Glutamatergic neuron (in vitro differentiated cells): ENCODE results near the gene TAX1BP1. TPM values are rescaled to one million over a fixed set of nuclear protein-coding genes. Genes with fewer than 3 reads are reported as not detected.

Experiments
- DNase-seq: peaks from one replicate; pipeline ENCODE4 v3.0.0; 2022
- H3K27ac Mint-ChIP-seq: one replicate; pipeline ENCODE4 v1.8.0; 2020; ENCODE audit warnings: mild to moderate bottlenecking, mixed read lengths, inconsistent platforms; ENCODE audit not compliant: unreplicated experiment
- H3K27me3 Mint-ChIP-seq: one replicate; pipeline ENCODE4 v1.8.0; 2020; ENCODE audit warnings: mild to moderate bottlenecking, moderate library complexity, mixed read lengths, inconsistent platforms; ENCODE audit not compliant: unreplicated experiment
- H3K36me3 Mint-ChIP-seq: one replicate; pipeline ENCODE4 v1.8.0; 2020; ENCODE audit warnings: mild to moderate bottlenecking, mixed read lengths, inconsistent platforms; ENCODE audit not compliant: unreplicated experiment
- H3K4me1 Mint-ChIP-seq: one replicate; pipeline ENCODE4 v1.8.0; 2020; ENCODE audit warnings: mild to moderate bottlenecking, low read depth, mixed read lengths, inconsistent platforms; ENCODE audit not compliant: unreplicated experiment
- H3K4me3 Mint-ChIP-seq: one replicate; pipeline ENCODE4 v1.8.0; 2020; ENCODE audit warnings: mild to moderate bottlenecking, mixed read lengths, inconsistent platforms; ENCODE audit not compliant: unreplicated experiment
- H3K9me3 Mint-ChIP-seq: one replicate; pipeline ENCODE4 v1.8.0; 2020; ENCODE audit warnings: mild to moderate bottlenecking, moderate library complexity, mixed read lengths, inconsistent platforms; ENCODE audit not compliant: unreplicated experiment
- CTCF ChIP-seq: fragments of 200-600 bp; sonication (generic); IDR thresholded peaks from one replicate; pipeline ENCODE4 v1.5.0; 2021; ENCODE audit not compliant: partially characterized antibody, unreplicated experiment
- long read RNA-seq: library from polyadenylated mRNA; unstranded; transcript quantifications from one replicate; pipeline ENCODE4 v2.0.0, GENCODE V29; 2020; ENCODE audit not compliant: unreplicated experiment
- total RNA-seq: library from RNA; stranded (reverse); fragmentation: NEBNext Ultra II Directional; extraction: Animal tissue kit (Norgen Biotek cat#: 25700); gene quantifications from one replicate; pipeline ENCODE4 v1.2.1, GENCODE V29; 2021; ENCODE audit not compliant: unreplicated experiment

The TAX1BP1 gene
- 103 TPM for total RNA-seq
- long read RNA-seq, transcript TAX1BP1-201 (17 exons, 2,478 nt) = major isoform, 25 of 64 reads
- long read RNA-seq, transcript TAX1BP1-202 (17 exons, 2,892 nt) = minor isoform, 5 of 64 reads
- long read RNA-seq, partial matches to known transcripts = 30 of 64 reads
- long read RNA-seq, other reads (novel, unspliced or antisense) = 3 of 64 reads

DNA sequence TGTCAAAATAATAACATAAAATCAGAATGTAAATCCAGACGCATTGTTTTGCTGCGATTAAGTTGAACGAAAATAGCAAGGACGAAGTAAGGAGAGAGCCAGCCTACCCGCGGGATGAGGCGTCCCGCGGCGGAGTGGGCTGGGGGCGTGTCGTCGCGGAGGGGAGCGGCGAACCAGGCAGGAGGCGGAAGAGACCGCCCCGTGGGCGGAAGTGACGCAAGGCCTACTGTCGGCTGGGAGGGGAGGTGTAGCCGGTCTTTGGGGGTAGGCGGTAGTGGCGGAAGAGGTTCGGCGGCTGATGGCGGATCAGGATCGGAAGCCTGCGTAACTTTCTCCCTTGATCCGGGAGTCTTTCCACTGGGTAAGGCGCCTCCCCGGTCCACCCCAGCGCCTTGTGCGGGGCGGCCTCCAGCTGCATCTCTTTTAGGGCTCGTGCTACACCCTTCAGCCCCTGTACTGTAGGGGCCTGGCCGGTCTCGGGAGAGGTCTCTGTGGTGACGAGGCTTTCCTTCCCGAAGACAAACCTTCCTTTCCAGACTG, at the start of gene TAX1BP1:
Gene TAX1BP1, plus strand, starts transcription at position 254 of the 540 bp plus-strand sequence. CDS start 8,363 bp downstream, outside the sequence.
- Mint-ChIP-seq H3K4me1 (peaks cover 13% of the 10 kb centered on the region), H3K27ac (peak within 1 kb of the TSS; percentile 94), H3K36me3 (no peaks in the 10 kb centered on the region), H3K27me3 (peaks cover 3% of the 10 kb centered on the region), H3K4me3 (peak within 1 kb of the TSS; percentile 96), H3K9me3 (peaks cover 1% of the 10 kb centered on the region)
- DNase-seq = peak; percentile 93
- no peak for TF ChIP-seq CTCF

- H3K27ac Mint-ChIP-seq = no peak overlapping the region
- TF ChIP-seq CTCF = no peak
- H3K4me1 Mint-ChIP-seq = peaks cover 2% of the 10 kb centered on the region
- H3K4me3 Mint-ChIP-seq = no peak overlapping the region
- peaks cover 3% of the 10 kb centered on the region for H3K27me3 Mint-ChIP-seq
- H3K36me3 Mint-ChIP-seq = no peaks in the 10 kb centered on the region
- peaks cover 3% of the 10 kb centered on the region for H3K9me3 Mint-ChIP-seq
- no peak for DNase-seq
Observed at GRCh38 chr7:27690649-27691048, 49.3 kb upstream of the TAX1BP1 start.

GRCh38 chr7:27693794-27694193, 46.2 kb upstream of the TAX1BP1 start:
- Mint-ChIP-seq H3K36me3 (no peaks in the 10 kb centered on the region), H3K27ac (no peak overlapping the region), H3K27me3 (peaks cover 3% of the 10 kb centered on the region), H3K4me1 (peaks cover 2% of the 10 kb centered on the region), H3K9me3 (peaks cover 3% of the 10 kb centered on the region), H3K4me3 (no peak overlapping the region)
- TF ChIP-seq CTCF = no peak
- DNase-seq = no peak

DNA sequence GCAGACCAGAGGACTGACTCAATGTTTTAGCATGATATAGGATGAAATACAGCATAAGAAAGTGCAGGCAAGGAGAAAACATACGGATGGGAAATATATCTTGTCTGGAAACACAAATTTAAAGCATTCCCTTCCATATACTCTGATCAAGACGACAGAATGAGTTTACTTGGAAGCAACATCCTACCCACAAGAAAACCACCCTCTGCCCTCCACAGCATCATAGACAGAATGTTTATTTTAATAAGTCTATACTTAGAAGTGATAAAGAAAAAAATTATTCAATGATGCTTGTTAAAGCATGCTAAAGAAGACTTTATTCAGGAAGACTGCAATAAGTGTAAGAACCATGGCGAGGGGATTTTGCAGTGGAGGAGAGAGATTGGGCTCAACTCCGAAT, 44.9 kb upstream of the TAX1BP1 start:
- DNase-seq = no peak
- Mint-ChIP-seq H3K4me1 (no peaks in the 10 kb centered on the region), H3K9me3 (peaks cover 3% of the 10 kb centered on the region), H3K27ac (no peak overlapping the region), H3K36me3 (no peaks in the 10 kb centered on the region), H3K27me3 (peaks cover 3% of the 10 kb centered on the region), H3K4me3 (no peak overlapping the region)
- no peak for TF ChIP-seq CTCF

GRCh38 chr7:27697861-27698430, 42.0 kb upstream of the TAX1BP1 start:
- no peak for DNase-seq
- Mint-ChIP-seq H3K4me1 (no peaks in the 10 kb centered on the region), H3K36me3 (no peaks in the 10 kb centered on the region), H3K27me3 (peaks cover 3% of the 10 kb centered on the region), H3K4me3 (no peak overlapping the region), H3K27ac (no peak overlapping the region), H3K9me3 (peaks cover 3% of the 10 kb centered on the region)
- no peak for TF ChIP-seq CTCF
